GM12873 (cell line): ENCODE results near the gene PLCXD3.

Experiments used
- TF ChIP-seq, protein P1 (sequence below): IDR thresholded peaks from 2 replicates; pipeline ENCODE4 v1.5.1; 2012; ENCODE audit warnings: low read depth, mild to moderate bottlenecking, moderate library complexity, low read length, control low read depth; ENCODE audit not compliant: insufficient read depth; ENCODE audit errors: missing control alignments

The PLCXD3 gene

DNA sequence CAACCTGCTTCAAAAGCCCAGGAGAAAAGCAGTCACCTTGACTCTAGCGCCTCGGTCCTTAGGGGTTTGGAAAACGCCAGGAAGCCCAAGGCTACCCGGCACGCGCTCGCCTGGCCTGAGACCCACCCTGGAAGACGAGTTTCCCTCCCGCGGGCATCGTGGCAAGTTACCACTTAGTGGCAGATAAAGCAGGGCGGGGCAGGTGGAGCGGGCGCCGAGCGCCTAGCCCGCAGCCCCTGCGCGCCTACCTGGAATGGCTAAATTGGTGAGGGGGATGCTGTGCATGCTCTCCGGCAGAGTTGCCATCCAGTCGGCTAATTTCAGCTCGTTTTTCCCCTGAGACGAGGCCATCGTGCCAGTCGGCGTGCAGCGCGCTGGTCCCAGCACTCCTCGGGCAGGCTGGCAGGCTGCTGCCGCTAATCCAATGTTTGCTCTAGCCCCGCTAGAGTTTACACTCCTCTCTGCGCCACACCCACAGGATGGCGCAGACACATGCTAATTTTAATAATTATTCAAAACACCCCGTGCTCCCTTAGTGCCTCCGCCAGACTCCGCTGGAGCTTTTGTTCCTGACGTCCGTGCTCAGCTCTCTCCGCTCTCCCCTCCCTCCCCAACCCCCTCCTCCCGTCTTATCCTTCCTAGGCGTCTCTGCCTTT, at the start of gene PLCXD3:
PLCXD3 (minus strand) TSS at position 426 of the 656 bp plus-strand sequence; CDS start at position 351, 75 bp downstream.
- TF ChIP-seq, protein P1, sequence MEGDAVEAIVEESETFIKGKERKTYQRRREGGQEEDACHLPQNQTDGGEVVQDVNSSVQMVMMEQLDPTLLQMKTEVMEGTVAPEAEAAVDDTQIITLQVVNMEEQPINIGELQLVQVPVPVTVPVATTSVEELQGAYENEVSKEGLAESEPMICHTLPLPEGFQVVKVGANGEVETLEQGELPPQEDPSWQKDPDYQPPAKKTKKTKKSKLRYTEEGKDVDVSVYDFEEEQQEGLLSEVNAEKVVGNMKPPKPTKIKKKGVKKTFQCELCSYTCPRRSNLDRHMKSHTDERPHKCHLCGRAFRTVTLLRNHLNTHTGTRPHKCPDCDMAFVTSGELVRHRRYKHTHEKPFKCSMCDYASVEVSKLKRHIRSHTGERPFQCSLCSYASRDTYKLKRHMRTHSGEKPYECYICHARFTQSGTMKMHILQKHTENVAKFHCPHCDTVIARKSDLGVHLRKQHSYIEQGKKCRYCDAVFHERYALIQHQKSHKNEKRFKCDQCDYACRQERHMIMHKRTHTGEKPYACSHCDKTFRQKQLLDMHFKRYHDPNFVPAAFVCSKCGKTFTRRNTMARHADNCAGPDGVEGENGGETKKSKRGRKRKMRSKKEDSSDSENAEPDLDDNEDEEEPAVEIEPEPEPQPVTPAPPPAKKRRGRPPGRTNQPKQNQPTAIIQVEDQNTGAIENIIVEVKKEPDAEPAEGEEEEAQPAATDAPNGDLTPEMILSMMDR: no peak

DNA sequence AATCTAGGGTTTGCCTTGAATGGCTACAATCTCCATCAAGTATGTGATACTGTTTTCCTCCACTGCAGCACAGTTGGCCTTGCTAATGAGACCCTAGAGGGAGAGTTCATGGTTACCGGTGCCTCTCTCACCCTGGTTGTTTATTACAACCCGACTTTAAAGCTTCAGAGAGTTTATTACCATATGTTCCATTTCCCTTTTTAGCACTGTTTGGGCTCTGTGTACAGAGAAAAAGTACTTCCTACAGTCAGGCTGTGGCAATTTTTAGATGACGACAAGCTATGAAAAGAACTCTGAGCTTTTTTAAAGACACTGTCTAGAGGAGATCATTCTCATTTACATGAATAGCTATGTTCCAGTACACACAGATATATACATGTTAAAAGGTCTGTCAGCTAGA, 48.8 kb upstream of the PLCXD3 start:
- TF ChIP-seq, protein P1: no peak

DNA sequence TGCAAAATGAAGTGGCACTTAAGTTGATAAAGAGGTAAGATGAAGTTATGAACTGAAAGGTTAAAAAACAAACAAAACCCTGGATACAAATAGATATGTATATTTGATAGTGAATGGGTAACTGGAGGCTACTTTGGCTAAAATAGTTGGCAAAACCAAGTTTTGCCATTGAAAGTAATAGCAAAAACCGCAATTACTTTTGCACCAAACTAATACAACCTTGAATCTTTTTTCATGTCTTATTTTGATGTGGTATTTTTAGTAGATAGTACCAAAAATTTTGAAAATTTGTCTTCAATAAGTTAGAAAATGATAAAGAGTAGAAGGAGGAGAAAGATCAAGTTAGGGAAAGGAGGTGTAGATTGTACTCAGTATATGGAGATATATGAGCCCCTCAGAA, 47.9 kb upstream of the PLCXD3 start:
- TF ChIP-seq, protein P1: no peak

DNA sequence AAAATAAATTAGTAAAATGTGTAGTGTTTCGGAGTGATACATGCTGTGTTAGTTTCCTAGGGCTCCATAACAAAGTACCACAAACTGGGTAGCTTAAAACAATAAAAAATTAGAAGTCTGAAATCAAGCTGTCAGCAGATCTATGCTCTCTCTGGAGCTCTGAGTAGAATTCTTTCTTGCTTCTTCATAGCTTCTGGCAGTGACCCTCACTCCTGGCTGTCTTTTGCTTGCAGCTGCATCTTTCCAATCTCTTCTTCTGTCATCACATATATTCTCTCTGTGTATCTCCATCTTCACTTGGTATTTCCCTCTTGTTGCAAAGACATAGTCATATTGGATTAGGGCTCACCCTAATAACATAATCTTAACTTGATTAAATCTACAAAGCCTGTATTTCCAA, 37.6 kb upstream of the PLCXD3 start:
- TF ChIP-seq, protein P1: no peak

DNA sequence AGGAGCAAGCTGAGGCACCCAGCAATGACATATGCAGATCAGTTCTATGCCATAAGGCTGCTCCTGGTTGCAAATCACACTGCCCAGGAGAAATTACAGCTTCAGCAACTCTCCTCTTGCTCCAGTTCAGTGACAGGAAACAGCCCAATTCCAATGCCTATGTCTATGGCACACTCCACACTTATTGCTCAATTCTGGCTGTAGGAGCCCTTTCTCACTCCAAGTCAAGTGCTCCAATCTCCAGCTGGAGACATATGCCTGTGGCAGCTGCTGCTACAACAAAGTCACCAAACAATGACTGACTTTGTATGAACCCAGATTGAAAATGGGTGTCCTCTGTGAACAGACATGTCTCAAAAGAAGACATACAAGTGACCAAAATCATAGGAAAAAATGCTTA, 31.8 kb upstream of the PLCXD3 start:
- TF ChIP-seq, protein P1: no peak

DNA sequence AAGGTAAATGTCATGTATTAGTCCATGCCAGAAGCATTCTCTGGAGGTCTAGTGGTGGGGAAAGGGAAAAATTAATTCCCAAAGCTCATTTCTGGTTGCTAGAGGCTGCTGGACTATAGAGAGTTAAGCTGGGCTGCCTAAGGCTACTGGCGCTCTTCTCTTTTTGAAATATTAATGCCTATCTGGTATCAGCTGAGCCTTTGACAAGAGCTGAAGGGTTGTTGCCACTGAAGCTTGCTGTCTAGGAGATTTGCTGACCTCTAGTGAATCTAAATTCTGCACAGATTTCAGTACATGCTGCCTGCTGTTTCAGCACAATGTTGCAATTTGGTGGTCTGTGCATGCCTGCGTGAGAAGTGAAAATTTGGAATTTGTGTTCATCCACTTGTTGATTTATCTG, 29.1 kb upstream of the PLCXD3 start:
- TF ChIP-seq, protein P1: no peak

DNA sequence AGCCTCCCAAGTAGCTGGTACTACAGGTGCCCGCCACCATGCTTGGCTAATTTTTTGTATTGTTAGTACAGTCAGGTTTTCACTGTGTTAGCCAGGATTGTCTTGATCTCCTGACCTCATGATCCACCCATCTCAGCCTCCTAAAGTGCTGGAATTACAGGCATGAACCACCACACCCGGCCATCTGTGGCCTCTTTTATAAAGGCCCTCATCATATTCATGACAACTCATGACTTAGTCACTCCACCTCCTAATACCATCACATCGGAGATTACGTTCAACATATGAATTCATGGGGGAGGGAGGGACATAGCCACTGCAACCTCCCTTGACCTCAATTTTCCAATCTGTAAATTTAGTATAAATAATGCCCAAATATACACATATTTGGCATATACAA, 27.2 kb upstream of the PLCXD3 start:
- TF ChIP-seq, protein P1: no peak
